ENCODE results near the gene POLR2E.
A peak's percentile ranks its signal among the peaks of the same experiment; 100 is the strongest.

Gene POLR2E

GRCh38 chr19:1076046-1076386 lies 19.2 kb downstream of the POLR2E start:
- DNase-seq = no peak

- DNase-seq = no peak
Measured at GRCh38 chr19:1074544-1075283, 20.5 kb downstream of the POLR2E start.

- DNase-seq = no peak
Measured at GRCh38 chr19:1073956-1074517, 21.1 kb downstream of the POLR2E start.

GRCh38 chr19:1073063-1073955 lies 21.9 kb downstream of the POLR2E start:
- DNase-seq = no peak

- no peak for DNase-seq
Measured at GRCh38 chr19:1072371-1073015, 22.7 kb downstream of the POLR2E start.

GRCh38 chr19:1070931-1071791 lies 24.0 kb downstream of the POLR2E start:
- no peak for DNase-seq

GRCh38 chr19:1070576-1070930 lies 24.6 kb downstream of the POLR2E start:
- no peak for DNase-seq

- DNase-seq = no peak
Measured at GRCh38 chr19:1069009-1069779, 26.0 kb downstream of the POLR2E start.

- DNase-seq = no peak
Measured at GRCh38 chr19:1068009-1069001, 26.9 kb downstream of the POLR2E start.

- no peak for DNase-seq
Measured at GRCh38 chr19:1067341-1067957, 27.7 kb downstream of the POLR2E start.

GRCh38 chr19:1066748-1067340 lies 28.3 kb downstream of the POLR2E start, which contains the start of gene ARHGAP45:
TSS of gene ARHGAP45 (plus strand) at chr19:1067167. CDS start at chr19:1067406, 239 bp downstream.
- DNase-seq = no peak

GRCh38 chr19:1066251-1066747 lies 28.9 kb downstream of the POLR2E start:
- no peak for DNase-seq

GRCh38 chr19:1065606-1066109 lies 29.5 kb downstream of the POLR2E start:
- no peak for DNase-seq

- peak; percentile 25 for DNase-seq
Measured at GRCh38 chr19:1064661-1065605, 30.2 kb downstream of the POLR2E start.

- no peak for DNase-seq
Measured at GRCh38 chr19:1063909-1064660, 31.1 kb downstream of the POLR2E start.

- DNase-seq = no peak
Measured at GRCh38 chr19:1063030-1063908, 31.9 kb downstream of the POLR2E start.

Measured in fibroblast of upper back skin (primary cell).